GM13976 (cell line): ENCODE data around the gene ACKR3.

Experiments
- DNase-seq: peaks from one replicate; pipeline ENCODE4 v3.0.0; 2012; ENCODE audit warnings: low spot score
- in situ Hi-C: fragments of 300-500 bp; cut with MboI; formaldehyde crosslinking; loops from one replicate; pipeline ENCODE4 v1.12.0; 2022; ENCODE audit warnings: low sequenced_read_pairs, mixed read lengths, inconsistent platforms; ENCODE audit not compliant: unreplicated experiment
- TF ChIP-seq, protein P1 (sequence below): IDR thresholded peaks from 2 replicates; pipeline ENCODE4 v1.5.1; 2012; ENCODE audit warnings: borderline replicate concordance, mild to moderate bottlenecking; ENCODE audit not compliant: insufficient read depth; ENCODE audit errors: extremely low read depth, missing control alignments, control extremely low read depth

The ACKR3 gene

DNA sequence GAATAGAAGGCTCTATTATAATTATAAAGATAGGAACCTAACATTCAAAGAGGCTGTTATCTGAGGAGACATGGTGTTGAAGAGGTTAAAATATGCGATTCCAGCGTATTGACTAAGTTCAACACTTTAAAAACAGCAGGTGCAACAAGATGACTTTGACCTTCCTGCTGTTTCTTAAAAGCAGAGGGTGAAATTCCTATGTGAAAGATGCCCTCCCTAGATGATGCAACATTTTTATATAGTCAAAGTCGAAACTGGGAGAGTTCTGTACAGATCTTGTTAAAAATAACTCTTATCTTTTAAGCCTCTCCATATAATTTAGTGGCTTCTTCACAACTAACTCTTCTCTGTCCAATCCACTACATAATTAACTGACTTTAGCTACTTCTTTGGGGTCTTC, 4.4 kb upstream of the ACKR3 start:
- in situ Hi-C loops = loop anchor here (10.0 kb wide), 1 partner anchor 50 kb away; no protein-coding TSS in a partner anchor
- no peak for DNase-seq
- TF ChIP-seq, protein P1, sequence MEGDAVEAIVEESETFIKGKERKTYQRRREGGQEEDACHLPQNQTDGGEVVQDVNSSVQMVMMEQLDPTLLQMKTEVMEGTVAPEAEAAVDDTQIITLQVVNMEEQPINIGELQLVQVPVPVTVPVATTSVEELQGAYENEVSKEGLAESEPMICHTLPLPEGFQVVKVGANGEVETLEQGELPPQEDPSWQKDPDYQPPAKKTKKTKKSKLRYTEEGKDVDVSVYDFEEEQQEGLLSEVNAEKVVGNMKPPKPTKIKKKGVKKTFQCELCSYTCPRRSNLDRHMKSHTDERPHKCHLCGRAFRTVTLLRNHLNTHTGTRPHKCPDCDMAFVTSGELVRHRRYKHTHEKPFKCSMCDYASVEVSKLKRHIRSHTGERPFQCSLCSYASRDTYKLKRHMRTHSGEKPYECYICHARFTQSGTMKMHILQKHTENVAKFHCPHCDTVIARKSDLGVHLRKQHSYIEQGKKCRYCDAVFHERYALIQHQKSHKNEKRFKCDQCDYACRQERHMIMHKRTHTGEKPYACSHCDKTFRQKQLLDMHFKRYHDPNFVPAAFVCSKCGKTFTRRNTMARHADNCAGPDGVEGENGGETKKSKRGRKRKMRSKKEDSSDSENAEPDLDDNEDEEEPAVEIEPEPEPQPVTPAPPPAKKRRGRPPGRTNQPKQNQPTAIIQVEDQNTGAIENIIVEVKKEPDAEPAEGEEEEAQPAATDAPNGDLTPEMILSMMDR = no peak

DNA sequence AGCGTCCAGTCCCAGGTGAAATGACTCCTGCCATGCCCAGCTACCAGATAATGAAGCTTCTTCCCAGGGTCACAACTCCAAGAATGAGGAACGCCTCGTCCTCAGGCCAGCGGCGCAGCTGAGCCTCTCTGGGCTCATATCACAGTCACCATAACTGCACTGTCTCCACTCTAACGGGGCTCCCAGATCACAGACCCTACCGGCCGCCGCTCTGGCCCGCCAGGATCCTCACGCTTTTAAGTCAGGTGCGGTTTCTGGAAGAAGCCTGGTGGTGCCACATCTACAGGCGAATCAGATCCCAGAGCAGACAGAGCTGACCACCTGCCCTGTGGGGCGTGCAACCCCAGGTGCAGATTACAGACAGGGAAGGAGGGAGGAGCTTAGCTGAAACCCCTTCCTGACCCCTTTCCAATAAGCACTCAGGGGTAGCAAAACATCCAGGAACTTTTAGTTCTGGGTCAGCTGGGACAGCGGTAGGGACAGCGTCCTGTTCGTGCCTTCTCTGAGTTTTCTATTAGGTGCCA, 3.7 kb upstream of the ACKR3 start:
- in situ Hi-C loops = loop anchor here (10.0 kb wide), 1 partner anchor 51 kb away; no protein-coding TSS in a partner anchor
- TF ChIP-seq, protein P1 = no peak
- DNase-seq = no peak

DNA sequence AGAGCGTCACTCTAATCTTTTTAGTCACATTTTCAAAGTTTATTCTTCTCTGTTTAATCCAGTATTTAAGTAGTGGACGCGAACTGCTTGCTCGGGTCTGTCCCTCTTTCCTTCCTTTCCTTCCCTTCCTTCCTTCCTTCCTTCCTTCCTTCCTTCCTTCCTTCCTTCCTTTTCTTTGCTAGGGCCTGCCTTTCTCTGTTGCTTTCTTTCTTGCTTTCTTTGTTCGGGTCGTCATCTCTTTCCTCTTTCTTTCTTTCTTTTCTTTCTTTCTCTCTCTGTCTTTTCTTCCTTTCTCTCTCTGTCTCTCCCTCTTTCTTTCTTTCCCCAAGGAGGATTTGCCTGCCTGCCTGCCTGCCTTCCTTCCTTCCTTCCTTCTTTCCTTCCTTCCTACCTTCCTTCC, 3.0 kb upstream of the ACKR3 start:
- TF ChIP-seq, protein P1 = no peak
- in situ Hi-C loops = loop anchor here (10.0 kb wide), 1 partner anchor 52 kb away; no protein-coding TSS in a partner anchor
- DNase-seq = no peak

DNA sequence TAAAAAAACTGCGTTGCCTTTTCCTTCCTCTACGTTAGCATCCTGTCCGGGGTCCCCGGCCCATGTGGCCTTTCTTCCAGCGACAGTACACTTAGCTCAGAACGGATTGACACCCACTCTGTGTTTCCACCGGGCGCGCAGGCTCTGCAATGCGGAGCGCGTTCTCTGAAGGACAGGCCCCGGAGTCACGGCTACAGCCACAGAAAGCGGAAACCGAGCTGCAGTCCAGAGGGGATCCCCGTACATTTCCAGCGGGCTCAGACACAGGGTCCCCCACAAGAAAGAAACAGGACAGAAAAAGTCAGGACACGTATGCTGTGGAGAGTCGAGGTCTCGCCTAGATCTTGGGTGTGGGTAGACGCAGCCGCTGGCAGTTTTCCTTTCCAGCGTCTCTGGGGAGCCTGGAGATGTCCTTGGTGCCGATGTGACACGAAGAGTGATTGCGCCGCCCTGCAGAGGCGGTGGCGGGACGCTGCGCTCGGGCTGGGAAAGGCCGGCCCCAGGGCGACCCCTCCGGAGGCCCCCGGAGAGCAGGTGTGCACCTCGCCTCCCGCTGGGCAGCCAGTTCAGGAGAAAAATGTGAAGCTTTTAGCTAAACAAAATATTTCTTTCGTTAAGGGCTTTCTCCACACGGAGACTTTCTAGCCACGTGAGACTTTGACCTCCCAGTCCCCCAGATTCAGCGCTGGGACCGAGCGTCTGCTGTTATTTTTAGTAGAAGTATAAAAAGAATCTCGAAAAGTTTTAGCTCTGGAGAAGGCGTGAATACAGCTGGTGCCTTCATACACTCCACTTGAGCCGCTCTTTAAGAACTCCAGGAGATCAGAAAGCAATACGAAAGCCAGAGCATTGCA, 1.3 kb upstream of the ACKR3 start:
- in situ Hi-C loops = loop anchor here (10.0 kb wide), 1 partner anchor 53 kb away; no protein-coding TSS in a partner anchor
- TF ChIP-seq, protein P1 = peak; percentile 40
- peak; percentile 77 for DNase-seq

DNA sequence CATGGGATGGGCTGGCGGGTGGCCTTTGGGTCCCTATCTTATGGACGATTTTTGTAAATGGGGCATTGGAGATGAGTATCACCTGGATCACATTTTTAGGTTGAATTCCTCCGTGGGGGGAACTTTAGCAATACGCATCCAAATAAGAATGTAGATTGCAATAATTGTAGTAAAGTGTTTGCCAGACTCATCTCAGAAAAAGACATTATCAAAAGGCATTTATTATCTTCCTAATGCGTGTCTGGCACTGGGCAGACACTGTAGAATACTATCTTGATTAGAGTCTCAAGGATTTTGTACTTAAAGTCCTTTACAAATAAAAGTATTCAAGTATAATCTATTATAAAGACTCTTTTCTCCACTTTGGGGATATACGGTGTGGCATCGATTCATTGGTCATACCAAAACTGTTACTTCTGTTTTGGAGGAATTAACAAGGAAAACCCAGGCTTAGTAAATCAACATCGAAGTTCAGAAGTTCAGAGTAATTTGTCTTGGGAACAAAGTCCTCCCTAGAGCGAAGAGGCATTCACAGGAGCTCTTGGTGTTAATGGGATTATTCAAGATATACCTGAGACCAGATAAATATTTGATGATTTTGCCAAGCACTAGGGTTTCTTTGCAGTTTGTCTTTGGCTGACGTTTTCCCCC, 578 bp upstream of the ACKR3 start:
- in situ Hi-C loops = loop anchor here (10.0 kb wide), 1 partner anchor 54 kb away; no protein-coding TSS in a partner anchor
- TF ChIP-seq, protein P1 = no peak
- DNase-seq = no peak

DNA sequence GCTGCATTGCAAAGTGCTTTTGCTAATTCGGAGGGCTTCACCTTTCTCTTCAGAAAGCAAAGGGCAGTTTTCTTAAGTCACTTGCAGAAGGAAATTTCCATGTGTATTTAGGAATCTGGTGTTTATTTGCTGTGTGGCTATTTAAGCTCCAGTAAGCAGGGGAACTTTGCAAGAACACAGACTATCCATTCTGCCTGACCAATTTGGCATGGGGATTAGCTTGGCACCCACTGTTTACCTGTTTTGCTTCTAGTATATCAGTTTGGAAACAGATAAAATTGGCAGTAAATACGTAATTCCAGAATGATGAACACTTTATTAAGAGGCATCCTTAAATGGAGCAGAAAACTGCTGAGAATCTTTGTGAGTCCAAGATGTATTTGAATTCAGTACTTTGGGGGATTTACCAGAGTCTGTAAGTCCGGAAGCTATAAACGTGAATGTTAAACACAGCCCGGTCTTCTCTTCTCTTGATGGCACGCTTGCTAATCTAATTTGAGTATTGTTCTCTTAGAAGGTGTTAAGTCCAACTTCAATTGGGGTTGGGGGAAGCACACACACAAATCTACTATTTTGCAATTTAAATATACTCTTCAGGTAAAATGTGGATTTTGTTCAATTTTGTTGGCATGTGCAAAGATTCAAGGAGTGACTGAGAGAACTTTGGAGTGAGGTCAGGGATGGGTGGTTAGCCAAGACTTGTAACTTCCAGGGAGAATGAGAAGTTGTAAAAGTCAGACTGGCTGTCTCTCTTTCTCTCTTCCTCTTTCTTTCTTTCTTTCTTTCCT, 650 bp downstream of the ACKR3 start:
- in situ Hi-C loops = no loop called here
- TF ChIP-seq, protein P1 = no peak
- DNase-seq = no peak
